ENCODE results near the gene SIX4. TPM values are rescaled to one million over a fixed set of nuclear protein-coding genes. Genes with fewer than 3 reads are reported as not detected.

SIX4 gene
- total RNA-seq, 1 donor from 2014 or later, result 0.69 TPM

GRCh38 chr14:60668431-60669112, 55.6 kb downstream of the SIX4 start:
- intact Hi-C loops (cut with DNase I), result no loop called here
- no peak for TF ChIP-seq CTCF (IDR thresholded peaks at IDR 0.05)
- Histone ChIP-seq H3K27me3 (peaks cover 4% of the 10 kb centered on the region), H3K9me3 (no peaks in the 10 kb centered on the region), H3K4me1 (no peaks in the 10 kb centered on the region), H3K4me3 (no peak overlapping the region), H3K27ac (no peak overlapping the region), H3K36me3 (no peaks in the 10 kb centered on the region)
- no peak for DNase-seq
- ATAC-seq, result no peak

DNA sequence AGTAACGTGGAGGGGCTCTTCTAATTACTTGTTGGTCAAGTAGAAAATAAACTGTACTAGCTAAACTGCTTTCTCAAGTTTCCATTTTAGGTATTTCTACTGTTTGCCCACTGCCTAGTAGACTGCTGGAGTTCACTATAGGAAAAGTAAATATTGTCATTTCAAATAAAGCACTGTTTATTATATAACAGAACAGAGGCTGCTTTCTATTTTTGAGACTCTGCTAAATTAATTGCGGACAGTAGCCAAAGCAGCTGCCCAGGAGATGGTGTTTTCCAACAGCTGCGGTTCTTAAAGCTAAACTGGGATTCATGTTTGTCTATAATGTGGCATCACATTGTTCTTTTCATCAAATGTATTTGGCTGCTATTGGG, 59.0 kb downstream of the SIX4 start:
- H3K4me3 ChIP-seq, result no peak overlapping the region
- no peaks in the 10 kb centered on the region for H3K9me3 ChIP-seq
- no peaks in the 10 kb centered on the region for H3K36me3 ChIP-seq
- peaks cover 24% of the 10 kb centered on the region for H3K27me3 ChIP-seq
- DNase-seq (no peak), ATAC-seq (no peak)
- no peak for TF ChIP-seq CTCF (IDR thresholded peaks at IDR 0.05)
- no peaks in the 10 kb centered on the region for H3K4me1 ChIP-seq
- H3K27ac ChIP-seq, result no peak overlapping the region
- intact Hi-C loops (cut with DNase I), result no loop called here

- H3K27ac ChIP-seq, result no peak overlapping the region
- ATAC-seq (no peak), DNase-seq (no peak)
- intact Hi-C loops (cut with DNase I), result no loop called here
- H3K27me3 ChIP-seq, result peaks cover 45% of the 10 kb centered on the region
- H3K4me1 ChIP-seq, result peaks cover under 1% of the 10 kb centered on the region
- TF ChIP-seq CTCF (IDR thresholded peaks at IDR 0.05), result no peak
- H3K9me3 ChIP-seq, result no peaks in the 10 kb centered on the region
- H3K36me3 ChIP-seq, result no peaks in the 10 kb centered on the region
- H3K4me3 ChIP-seq, result no peak overlapping the region
These were observed 61.2 kb downstream of the SIX4 start for GRCh38 chr14:60662982-60663381.

DNA sequence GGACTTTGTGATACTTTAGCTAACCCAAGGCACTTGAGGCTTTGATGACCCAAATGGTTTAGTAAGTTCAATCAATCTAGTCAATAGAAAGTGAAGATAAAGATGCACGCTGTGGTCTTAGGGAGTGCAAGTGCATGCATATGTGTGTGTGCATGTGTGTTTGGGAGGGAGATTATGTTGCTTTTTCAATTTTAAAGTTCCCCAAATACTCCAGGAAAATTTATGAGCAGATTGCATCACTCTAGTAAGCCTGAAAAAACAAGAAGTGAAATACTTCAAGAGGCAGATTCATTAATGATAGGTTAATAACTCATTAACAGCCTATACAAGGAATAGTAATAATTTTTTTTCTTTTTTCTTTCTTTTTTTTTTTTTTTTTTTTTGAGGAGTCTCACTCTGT, 62.4 kb downstream of the SIX4 start:
- ATAC-seq (no peak), DNase-seq (no peak)
- TF ChIP-seq CTCF (IDR thresholded peaks at IDR 0.05), result no peak
- H3K36me3 ChIP-seq, result no peaks in the 10 kb centered on the region
- intact Hi-C loops (cut with DNase I), result no loop called here
- H3K27ac ChIP-seq, result no peak overlapping the region
- peaks cover 49% of the 10 kb centered on the region for H3K27me3 ChIP-seq
- no peak overlapping the region for H3K4me3 ChIP-seq
- H3K9me3 ChIP-seq, result no peaks in the 10 kb centered on the region
- peaks cover 10% of the 10 kb centered on the region for H3K4me1 ChIP-seq

Other genes starting within 250 kb of the SIX4 start
- gene C14orf39, start 238.3 kb downstream of the SIX4 start, total RNA-seq, result not detected
- gene SIX6, start 215.2 kb downstream of the SIX4 start, total RNA-seq, result not detected
- gene SIX1, start 74.9 kb downstream of the SIX4 start, total RNA-seq, result 0.14 TPM
- 25.5 TPM for gene MNAT1, start 10.4 kb upstream of the SIX4 start, total RNA-seq